NCI-H1048 (cell line): ENCODE measurements around the gene TRAF6.
"Not testable (repeated sequence)": the region's sequence is repeated elsewhere in the genome, so short reads cannot be mapped to it uniquely, and the experiment has no call there.

Experiments used
- DNase-seq: peaks from one replicate; lab custom pipeline; 2025; lab: John Stamatoyannopoulos, UW

The TRAF6 gene

DNA sequence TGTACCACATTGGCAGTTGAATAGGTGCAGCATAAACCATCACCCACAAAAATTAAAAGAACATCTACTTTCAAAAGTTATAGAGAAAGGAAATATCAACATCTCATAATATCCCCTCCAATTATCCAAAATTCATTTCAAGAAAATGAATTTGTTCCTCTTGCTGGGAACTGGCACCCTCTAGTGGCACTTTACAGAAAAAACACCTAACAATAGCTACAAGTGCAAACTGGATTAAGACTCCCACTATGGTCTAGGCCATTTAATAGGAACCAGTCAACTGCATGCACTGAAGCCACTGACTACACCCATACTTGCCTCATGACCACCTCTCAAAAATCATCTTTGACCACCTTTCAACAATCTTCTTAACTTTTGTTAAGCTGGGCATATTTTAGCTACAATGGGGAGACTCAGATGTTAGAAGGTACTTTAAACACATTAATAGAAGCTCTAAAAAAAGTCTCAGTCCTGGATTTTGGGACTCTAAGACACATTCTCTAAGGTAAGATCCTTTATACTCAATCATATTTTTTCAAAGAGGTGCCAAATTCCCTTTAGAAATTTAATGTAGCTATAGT, 17.3 kb downstream of the TRAF6 start:
- no peak for DNase-seq

DNA sequence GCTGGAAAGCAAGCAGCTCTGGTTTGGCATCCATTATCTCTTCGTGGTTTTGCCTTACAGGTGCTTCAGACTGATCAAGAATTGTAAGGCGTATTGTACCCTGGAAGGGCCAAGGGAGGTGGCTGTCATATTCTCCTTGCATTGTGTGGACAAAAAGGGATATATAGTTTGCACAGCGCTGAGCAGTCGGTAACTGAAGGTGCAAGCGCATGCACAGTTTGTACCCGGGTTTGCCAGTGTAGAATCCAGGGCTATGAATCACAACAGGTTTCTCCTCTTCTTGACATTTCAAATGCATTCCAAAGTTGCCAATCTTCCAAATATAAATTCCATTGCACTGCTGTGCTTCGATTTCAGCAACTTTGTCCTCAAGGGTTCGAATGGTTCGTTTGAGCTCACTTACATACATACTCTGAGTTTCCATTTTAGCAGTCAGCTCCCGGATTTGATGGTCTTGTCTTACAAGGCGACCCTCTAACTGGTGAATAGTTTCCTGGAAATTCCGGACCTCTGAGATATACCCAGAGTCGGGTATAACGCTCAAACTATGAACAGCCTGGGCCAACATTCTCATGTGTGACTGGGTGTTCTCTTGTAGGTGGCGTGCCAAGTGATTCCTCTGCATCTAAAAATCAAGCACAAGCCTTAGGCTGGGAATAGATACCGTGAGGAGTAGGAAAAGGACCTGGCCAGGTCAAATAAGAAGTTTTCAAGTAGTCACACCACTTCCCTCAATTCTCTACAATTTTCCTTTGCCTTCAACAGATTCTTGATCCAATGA, 19.9 kb downstream of the TRAF6 start:
- DNase-seq = no peak

- DNase-seq = no peak
Measured at GRCh38 chr11:36488096-36488495, 22.0 kb downstream of the TRAF6 start.

GRCh38 chr11:36487619-36488018, 22.5 kb downstream of the TRAF6 start:
- no peak for DNase-seq

DNA sequence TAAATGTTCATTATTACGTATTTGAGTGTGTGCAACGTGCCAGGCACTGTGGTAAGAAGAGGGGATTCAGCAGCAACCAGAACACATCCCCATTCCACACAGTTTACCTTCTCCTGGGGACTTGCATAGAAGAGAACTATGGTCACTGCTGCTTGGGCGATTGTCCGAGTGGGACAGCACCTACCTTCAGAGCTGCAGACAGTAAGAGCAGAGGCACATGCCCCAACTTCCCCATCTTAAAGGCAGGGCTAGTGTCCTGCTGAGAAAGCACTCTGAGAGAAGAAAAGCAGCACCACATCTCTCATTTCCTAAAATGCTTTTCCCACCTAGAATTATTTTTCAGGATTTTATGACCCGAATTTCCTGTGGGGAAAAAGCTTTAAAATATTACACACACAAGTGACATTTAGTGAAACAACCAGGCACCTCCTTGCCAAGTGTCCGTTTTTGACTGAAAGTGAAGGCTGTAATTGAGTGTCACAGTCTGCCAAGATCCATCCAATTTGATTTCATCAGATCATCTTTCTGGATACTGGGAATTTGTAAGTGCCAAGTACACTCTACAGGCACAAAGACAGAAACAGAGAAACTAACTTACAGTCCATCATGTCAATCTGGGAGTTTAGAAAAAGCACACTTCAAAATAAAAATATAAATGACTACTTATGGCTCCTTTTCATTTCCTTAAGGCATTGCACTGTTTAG, 24.6 kb downstream of the TRAF6 start:
- DNase-seq = no peak

GRCh38 chr11:36483042-36483441, 27.0 kb downstream of the TRAF6 start:
- not testable (repeated sequence) for DNase-seq

- DNase-seq = no peak
Measured at GRCh38 chr11:36480833-36481232, 29.2 kb downstream of the TRAF6 start.

- no peak for DNase-seq
Measured at GRCh38 chr11:36478700-36479329, 31.3 kb downstream of the TRAF6 start.

GRCh38 chr11:36475192-36475591, 34.9 kb downstream of the TRAF6 start:
- no peak for DNase-seq

GRCh38 chr11:36471577-36471976, 38.5 kb downstream of the TRAF6 start:
- DNase-seq = no peak

DNA sequence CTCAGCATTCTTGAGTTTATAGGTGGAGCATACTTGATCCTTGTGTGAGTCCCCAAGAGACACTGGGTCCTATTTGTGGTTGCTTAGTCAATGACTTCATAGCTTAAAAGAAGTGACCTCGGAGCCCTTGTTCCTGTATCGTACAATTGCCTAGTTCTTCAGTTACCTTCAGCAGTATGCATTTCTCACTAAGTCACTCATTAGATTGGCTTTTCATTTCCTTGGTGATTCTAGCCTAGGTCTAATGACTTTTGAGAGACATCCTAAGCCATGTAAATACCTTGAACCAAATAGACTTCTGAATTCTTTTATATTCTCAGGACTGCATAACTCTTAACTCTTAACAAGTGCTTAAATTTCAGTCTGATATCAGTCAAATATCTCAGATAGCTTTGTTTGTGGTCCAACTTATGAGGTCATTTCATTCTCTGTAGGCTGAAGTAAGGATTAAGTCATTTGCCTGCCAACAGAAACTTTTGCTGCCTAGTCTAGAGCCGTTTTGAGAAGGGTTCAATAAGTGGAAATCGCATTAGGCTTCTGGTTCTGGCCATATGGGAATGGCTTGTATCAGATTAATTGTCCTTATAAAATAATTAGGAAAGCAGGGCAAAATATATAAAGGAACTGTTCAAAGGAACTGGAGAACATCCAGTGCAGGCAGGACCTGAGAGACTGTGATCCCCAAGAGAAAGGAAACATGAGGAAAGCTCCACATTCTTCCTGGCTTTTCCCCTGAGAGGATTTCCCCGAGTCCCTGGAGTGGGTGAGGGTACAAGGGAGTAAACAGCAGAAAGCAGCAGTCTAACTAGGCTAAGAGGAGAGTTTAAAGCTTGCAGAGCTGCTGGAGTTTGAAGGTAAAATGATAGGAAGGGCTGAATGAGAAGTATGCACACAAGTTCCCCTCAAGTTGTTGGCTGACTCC, 39.9 kb downstream of the TRAF6 start:
- DNase-seq = no peak

DNA sequence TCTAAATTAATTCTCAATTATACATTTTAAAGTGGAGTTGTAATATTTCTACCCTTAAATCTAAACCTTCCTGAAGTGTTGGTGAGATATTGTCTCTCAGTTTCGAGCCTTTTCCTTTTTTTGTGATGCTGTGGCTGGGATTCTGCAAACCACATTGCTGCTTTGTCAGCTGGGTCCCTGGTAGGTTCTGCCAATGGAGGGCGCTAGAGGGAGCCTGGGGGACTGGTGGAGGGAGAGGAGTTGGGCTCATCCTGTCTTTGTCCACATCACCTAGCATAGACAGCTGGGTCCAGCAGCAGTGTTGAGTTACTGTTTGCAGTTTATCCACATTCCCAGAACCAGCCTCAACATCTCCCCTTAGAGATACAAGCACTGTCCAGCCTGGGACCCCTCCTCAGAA, 41.0 kb downstream of the TRAF6 start:
- DNase-seq = no peak

DNA sequence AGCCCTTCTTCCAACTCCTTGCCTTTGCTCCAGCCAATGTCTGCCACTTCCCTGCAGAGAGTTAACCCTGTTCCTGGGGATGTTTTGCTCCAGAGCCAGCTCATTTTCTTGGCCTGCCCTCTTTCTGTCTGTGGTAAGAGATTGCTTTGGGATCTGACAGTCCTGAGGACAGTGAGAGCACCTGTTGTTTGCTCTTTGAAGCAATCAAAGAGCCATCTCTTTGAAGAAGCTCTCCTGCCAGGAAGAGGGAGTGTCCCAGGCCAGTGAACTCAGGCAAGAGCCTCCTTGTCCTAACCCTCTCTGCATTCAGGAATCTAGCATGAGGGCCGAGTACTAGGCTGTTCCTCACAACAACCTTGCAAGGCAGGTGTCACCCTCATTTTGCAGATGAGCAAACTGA, 42.2 kb downstream of the TRAF6 start:
- no peak for DNase-seq

DNA sequence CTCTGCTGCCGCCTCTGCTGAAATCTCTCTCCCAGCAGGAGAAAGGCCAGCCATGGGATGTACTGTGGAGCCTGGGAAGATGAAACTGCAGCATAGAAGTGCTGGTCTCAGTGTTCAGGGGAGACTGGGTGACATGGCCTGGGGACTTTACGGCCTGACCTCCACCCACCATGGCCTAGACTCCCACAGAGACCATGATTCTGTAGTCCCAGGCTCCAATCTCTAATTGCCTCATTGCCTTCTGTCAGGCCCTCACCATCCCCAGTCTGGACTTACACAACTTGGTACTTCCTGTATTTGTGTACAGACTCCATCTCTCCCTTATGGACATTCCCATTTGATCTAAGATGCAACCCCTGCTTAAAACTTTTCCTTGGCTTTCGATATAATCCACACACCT, 43.1 kb downstream of the TRAF6 start:
- no peak for DNase-seq

GRCh38 chr11:36465449-36466163, 44.5 kb downstream of the TRAF6 start:
- DNase-seq = no peak

- DNase-seq = no peak
Measured at GRCh38 chr11:36464720-36465119, 45.4 kb downstream of the TRAF6 start.

GRCh38 chr11:36463781-36464180, 46.3 kb downstream of the TRAF6 start:
- no peak for DNase-seq

GRCh38 chr11:36462321-36462720, 47.8 kb downstream of the TRAF6 start:
- DNase-seq = no peak

GRCh38 chr11:36460220-36460619, 49.9 kb downstream of the TRAF6 start:
- no peak for DNase-seq

- DNase-seq = no peak
Measured at GRCh38 chr11:36459046-36459445, 51.0 kb downstream of the TRAF6 start.
